D721Med (cell line): ENCODE data around the gene BIVM.
"Not testable (repeated sequence)": the region's sequence is repeated elsewhere in the genome, so short reads cannot be mapped to it uniquely, and the experiment has no call there.

Experiments
- DNase-seq: peaks from one replicate; pipeline ENCODE4 v3.0.0; 2011; ENCODE audit warnings: low spot score; ENCODE audit not compliant: insufficient read length
- FAIRE-seq: peaks from 2 replicates; lab custom pipeline; 2011; peaks lifted over from hg19 to GRCh38; lab: Jason Lieb, UNC
- TF ChIP-seq, protein P1 (sequence below): IDR thresholded peaks from 2 replicates; pipeline ENCODE4 v1.5.1; 2012; ENCODE audit warnings: mild to moderate bottlenecking, control low read depth; ENCODE audit not compliant: insufficient read depth; ENCODE audit errors: missing control alignments

Gene BIVM

DNA sequence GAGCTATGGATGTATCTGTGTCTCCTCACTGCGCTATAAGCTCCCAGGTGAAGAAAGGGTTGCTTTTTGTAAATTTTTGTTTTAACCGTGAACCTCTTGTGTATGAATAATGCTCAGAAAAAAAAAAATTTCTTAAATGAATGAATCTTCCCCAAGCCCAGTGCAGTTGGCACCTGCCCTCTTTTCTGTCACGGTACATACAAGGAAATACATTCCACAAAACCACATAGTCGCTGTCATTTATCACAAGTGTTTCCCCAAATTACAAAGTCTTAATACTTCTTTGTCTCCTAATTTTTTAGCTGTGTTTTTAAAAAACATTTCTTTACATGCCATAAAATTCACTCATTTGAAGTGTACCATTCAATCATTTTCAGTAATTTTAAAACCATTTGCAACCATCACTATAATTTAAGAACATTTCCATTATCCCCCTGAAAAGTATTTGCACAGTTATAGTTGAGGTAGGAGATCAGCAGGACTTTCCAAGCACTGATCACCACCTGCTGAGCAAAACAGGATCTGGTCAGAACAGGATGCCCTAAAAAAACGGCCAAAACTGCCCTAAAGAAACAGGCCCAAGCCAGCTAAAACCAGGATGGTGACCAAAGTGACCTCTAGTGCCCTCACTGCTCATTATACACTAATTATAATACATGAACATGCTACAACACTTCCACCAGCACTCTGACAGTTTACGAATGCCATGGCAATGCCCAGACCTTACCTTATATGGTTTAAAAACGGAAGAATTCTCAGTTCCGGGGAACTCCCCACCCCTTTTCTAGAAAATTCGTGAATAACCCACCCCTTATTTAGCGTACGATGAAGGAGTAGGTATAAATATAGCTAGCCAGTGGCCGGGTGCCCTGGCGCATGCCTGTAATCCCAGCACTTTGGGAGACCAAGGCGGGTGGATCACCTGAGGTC, 24.1 kb upstream of the BIVM start:
- TF ChIP-seq, protein P1, sequence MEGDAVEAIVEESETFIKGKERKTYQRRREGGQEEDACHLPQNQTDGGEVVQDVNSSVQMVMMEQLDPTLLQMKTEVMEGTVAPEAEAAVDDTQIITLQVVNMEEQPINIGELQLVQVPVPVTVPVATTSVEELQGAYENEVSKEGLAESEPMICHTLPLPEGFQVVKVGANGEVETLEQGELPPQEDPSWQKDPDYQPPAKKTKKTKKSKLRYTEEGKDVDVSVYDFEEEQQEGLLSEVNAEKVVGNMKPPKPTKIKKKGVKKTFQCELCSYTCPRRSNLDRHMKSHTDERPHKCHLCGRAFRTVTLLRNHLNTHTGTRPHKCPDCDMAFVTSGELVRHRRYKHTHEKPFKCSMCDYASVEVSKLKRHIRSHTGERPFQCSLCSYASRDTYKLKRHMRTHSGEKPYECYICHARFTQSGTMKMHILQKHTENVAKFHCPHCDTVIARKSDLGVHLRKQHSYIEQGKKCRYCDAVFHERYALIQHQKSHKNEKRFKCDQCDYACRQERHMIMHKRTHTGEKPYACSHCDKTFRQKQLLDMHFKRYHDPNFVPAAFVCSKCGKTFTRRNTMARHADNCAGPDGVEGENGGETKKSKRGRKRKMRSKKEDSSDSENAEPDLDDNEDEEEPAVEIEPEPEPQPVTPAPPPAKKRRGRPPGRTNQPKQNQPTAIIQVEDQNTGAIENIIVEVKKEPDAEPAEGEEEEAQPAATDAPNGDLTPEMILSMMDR = no peak
- DNase-seq = no peak
- FAIRE-seq = no peak

DNA sequence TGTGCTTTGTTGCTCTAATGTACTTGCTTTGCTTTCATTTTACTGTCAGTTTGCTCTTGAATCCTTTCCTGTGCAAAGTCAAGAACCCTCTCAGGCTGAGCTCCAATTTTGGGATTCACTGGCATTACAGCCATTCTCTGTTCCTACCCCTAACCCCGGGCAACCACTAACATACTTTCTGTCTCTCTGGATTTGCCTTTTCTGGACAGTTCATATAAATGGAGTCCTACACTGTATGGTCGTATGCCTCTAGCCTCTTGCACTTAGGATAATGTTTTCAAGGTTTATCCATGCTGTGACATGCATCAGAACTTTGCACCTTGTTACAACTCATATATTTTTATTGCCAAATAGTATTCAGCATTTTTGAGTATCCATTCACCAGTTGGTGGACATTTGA, 22.6 kb upstream of the BIVM start:
- DNase-seq = no peak

DNA sequence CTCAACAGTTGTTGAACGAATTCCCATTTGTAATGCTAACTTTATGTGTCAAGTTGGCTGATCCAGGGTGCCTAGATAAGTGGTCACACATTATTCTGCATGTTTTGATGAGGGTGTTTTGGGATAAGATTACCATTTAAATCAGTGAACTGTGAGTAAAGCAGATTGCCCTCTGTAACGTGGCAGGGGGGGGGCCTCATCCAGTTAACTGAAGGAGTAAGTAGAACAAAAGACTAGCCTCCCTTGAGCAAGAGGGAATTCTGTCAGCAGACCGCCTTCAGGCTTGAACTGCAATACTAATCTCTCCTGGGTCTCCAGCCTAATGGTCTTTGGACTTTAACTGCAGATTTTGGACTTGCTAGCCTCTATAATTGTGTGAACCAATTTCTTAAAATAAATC, 21.2 kb upstream of the BIVM start:
- DNase-seq (no peak), FAIRE-seq (no peak)
- TF ChIP-seq, protein P1 = no peak

More for the DNA sequence above, 22.6 kb upstream of the BIVM start:
- FAIRE-seq = no peak
- TF ChIP-seq, protein P1 = no peak

DNA sequence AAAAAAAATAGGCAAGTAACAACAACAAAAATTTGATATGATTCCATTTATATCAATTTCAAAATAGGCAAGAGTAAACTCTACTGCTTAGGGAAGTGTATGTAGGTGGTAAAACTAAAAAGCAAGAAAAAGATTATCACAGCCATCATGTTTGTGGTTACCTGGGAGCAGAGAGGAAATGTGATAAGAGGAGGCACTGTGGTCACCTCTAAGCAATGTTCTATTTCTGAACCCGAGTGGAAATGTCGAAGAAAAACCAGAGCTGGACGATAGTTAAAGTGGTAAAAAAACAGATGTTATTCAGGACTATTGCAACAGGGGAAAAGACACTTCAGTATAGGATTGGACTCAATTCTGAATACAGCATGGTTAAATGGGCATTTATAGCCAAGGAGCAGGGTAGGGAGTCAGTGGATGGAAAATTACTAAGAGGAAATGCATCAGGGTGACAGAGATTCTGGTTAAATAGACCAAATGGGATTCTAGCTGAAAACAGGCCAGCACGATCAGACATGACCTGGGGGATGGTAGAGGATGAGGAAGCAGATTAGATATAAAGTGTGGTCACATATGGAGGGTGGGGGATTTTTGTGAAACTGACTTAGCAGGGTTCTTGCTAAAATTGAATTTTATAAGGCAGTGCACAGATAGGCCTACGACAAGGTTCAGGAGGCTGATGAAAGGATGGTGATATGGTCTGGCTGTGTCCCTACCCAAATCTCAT, 19.3 kb upstream of the BIVM start:
- DNase-seq = no peak
- no peak for FAIRE-seq
- TF ChIP-seq, protein P1 = no peak

DNA sequence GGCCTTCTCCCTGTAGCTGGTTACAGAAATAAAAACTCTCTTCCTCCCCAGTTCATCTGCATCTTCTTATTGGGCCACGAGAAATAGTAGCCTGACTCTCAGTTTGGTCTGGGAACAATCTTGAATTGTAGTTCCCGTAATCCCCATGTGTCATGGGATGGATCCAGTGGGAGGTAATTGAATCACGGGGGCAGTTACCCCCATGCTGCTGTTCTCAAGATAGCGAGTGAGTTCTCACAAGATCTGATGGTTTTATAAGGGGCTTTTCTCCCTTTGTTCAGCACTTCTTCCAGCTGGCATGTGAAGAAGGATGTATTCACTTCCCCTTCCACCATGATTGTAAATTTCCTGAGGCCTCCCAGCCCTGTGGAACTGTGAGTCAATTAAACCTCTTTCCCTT, 18.3 kb upstream of the BIVM start:
- DNase-seq, FAIRE-seq: not testable (repeated sequence)

DNA sequence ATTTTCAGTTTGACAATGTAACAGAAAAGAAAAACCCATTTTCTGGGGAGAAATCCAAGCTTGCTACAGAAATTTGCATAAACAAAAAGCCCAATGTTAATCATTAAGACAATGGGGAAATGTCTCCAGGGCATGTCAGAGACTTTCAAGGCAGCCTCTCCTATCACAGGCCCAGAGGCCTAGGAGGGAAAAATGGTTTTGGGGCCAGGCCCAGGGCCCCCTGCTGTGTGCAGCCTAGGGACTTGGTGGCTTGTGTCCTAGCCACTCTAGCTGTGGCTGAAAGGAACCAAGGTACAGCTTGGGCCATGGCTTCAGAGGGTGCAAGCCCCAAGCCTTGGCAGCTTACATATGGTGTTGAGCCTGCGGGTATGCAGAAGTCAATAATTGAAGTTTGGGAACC, 17.3 kb upstream of the BIVM start:
- TF ChIP-seq, protein P1 = no peak
- no peak for FAIRE-seq
- DNase-seq = no peak

DNA sequence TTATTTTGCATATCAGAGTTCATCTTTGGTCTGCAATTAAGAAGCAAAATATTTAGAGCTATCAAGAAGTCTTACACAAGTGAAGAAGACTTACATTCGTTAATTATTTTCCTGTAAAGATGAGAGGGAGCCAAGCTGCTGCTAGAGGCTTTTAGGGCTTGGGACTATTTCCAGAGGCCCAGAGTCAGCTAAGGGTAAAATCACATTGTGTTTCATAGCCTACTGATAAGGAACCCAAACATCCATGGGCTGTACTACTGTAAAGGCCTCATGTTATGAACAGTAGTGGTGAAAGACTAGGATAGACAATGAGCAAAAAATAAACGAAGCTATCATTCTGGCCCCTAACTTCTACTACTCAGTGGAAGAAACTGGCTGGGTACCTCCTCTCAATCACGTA, 14.4 kb upstream of the BIVM start:
- FAIRE-seq (no peak), DNase-seq (no peak)
- TF ChIP-seq, protein P1 = no peak
